Activated naive CD8-positive, alpha-beta T cell (primary cell): ENCODE results near the gene OCA2.

Experiments used
- H3K27ac Mint-ChIP-seq: one replicate; pipeline ENCODE4 v1.8.0; 2021; ENCODE audit warnings: mixed read lengths
- H3K27me3 Mint-ChIP-seq: one replicate; pipeline ENCODE4 v1.8.0; 2021; ENCODE audit warnings: mixed read lengths
- H3K36me3 Mint-ChIP-seq: one replicate; pipeline ENCODE4 v1.8.0; 2021; ENCODE audit warnings: mixed read lengths
- H3K4me1 Mint-ChIP-seq: one replicate; pipeline ENCODE4 v1.8.0; 2021; ENCODE audit warnings: low read depth, mixed read lengths
- H3K4me3 Mint-ChIP-seq: one replicate; pipeline ENCODE4 v1.8.0; 2021; ENCODE audit warnings: mild to moderate bottlenecking, mixed read lengths
- H3K9me3 Mint-ChIP-seq: one replicate; pipeline ENCODE4 v1.8.0; 2021; ENCODE audit warnings: low read depth, mixed read lengths

OCA2 gene

DNA sequence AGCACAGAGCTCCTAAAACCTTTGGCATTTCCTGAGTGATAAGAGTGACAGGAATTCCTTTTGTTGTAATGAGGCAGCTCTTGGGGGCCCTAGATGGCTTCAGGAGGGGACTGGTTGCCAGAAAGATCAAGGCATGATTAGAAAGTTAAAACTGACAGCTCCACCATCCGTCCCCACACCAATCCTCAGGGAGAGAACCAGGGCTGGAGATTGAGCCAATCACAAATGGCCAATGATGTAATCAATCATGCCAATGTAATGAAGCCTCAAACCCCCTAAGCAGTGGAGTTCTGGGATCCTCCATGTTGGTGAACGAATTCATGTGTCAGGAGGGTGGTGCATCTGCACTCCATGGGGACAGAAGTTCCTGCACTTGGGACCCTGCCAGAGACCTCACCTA, 265.1 kb downstream of the OCA2 start:
- Mint-ChIP-seq H3K9me3 (no peaks in the 10 kb centered on the region), H3K27me3 (peaks cover 16% of the 10 kb centered on the region), H3K4me3 (no peak overlapping the region), H3K27ac (no peak overlapping the region), H3K36me3 (no peaks in the 10 kb centered on the region), H3K4me1 (no peaks in the 10 kb centered on the region)

DNA sequence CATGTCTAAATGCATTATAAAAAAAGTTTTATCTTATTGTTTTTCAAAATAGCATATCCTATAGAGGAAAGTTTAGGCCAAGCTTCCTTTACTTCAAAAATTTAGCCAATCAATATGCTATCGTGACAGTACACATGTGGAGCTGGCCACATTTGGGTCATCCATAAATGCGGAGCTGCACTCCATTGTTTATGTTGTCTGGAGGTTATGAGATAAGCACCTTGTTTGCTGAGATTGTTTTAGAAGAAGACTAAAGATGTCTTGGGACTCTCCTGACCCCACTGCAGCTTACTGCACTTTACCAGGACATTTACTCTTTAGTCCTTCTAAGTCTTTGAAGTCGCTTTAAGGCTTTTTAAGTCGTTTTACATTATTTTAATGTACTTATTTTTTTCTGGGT, 265.9 kb downstream of the OCA2 start:
- peaks cover 15% of the 10 kb centered on the region for H3K27me3 Mint-ChIP-seq
- no peaks in the 10 kb centered on the region for H3K4me1 Mint-ChIP-seq
- no peaks in the 10 kb centered on the region for H3K36me3 Mint-ChIP-seq
- no peak overlapping the region for H3K4me3 Mint-ChIP-seq
- no peak overlapping the region for H3K27ac Mint-ChIP-seq
- H3K9me3 Mint-ChIP-seq = no peaks in the 10 kb centered on the region

DNA sequence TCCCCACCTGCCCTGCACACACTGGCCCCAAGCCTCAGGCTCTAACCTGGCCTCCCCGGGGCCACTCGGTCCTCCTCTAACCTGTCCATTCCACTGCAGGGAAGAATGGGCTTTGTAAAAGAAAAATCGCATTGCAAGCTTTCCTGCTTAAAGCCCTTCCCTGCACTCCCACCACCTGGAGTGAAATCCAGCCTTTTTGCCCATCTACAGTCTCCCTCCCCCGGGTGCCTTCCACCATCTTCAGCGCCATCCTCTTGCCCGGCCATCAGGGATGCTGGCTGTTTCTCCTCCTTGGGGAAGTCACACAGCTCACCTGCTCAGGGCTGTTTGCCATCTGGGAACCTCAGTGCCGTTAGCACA, 266.9 kb downstream of the OCA2 start:
- no peak overlapping the region for H3K27ac Mint-ChIP-seq
- no peaks in the 10 kb centered on the region for H3K36me3 Mint-ChIP-seq
- H3K9me3 Mint-ChIP-seq = no peaks in the 10 kb centered on the region
- peaks cover 10% of the 10 kb centered on the region for H3K27me3 Mint-ChIP-seq
- no peak overlapping the region for H3K4me3 Mint-ChIP-seq
- no peaks in the 10 kb centered on the region for H3K4me1 Mint-ChIP-seq

DNA sequence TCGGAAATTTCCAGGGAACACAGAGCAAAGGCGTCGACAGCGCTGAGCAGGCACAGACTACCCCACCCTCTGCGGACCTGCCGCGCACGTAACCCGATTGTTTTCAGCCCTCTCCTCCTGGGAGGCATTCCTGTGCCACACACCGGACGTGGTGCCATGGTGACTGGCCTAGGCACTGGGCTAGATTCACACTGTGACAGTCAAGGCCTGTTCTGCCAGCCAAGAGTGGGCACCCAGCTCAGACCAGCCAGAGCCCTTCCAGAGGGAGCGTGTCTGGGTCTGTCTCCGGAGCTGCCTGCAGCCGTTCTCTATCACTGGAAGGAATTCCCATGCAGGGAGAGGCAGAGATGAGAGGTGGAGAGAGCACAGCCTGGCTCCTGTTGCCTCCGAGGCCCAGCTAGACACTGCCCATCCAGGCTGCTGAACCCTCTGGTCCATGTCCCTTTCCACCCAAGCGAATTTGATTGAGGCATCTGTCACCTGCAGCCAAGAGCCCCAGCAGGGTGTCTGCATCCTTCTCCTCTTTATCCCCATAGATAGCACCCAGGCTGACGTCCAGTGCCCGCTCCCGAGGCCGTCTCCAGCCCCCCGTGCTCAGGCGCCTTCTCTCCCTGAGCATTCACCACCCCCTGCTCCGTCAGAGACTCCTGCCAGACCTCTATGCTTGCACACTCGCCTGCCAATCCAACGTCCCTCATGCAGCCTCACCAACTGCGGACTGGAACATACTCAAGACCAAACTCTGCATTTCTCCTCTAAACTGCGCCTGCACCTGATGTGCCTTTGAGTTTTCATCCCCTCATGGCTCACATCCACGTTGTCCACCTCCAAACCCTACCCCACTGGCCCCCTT, 267.5 kb downstream of the OCA2 start:
- H3K4me1 Mint-ChIP-seq = no peaks in the 10 kb centered on the region
- H3K9me3 Mint-ChIP-seq = no peaks in the 10 kb centered on the region
- H3K4me3 Mint-ChIP-seq = no peak overlapping the region
- H3K36me3 Mint-ChIP-seq = no peaks in the 10 kb centered on the region
- no peak overlapping the region for H3K27ac Mint-ChIP-seq
- peaks cover 6% of the 10 kb centered on the region for H3K27me3 Mint-ChIP-seq

DNA sequence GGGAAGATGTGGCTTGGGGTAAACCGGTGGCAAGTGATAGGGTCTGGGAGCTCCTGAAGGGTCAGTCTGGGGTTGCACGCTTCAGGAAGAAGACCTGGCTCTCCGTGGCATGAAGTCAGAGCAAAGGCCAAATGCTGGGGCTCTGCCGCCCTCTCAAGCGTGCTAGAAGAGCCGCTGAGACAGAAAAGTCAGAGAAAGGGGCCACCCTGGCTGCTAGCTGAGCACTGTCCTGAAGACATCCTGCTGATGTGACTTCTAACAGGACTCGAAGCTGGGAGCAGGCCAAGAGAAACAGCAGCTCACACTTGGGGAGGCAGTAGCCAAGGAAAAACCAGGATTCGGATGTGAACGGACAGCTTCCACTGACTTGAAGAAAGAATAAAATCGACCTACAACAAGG, 270.4 kb downstream of the OCA2 start:
- Mint-ChIP-seq H3K9me3 (no peaks in the 10 kb centered on the region), H3K4me1 (no peaks in the 10 kb centered on the region), H3K36me3 (no peaks in the 10 kb centered on the region), H3K4me3 (no peak overlapping the region), H3K27ac (no peak overlapping the region), H3K27me3 (no peaks in the 10 kb centered on the region)

DNA sequence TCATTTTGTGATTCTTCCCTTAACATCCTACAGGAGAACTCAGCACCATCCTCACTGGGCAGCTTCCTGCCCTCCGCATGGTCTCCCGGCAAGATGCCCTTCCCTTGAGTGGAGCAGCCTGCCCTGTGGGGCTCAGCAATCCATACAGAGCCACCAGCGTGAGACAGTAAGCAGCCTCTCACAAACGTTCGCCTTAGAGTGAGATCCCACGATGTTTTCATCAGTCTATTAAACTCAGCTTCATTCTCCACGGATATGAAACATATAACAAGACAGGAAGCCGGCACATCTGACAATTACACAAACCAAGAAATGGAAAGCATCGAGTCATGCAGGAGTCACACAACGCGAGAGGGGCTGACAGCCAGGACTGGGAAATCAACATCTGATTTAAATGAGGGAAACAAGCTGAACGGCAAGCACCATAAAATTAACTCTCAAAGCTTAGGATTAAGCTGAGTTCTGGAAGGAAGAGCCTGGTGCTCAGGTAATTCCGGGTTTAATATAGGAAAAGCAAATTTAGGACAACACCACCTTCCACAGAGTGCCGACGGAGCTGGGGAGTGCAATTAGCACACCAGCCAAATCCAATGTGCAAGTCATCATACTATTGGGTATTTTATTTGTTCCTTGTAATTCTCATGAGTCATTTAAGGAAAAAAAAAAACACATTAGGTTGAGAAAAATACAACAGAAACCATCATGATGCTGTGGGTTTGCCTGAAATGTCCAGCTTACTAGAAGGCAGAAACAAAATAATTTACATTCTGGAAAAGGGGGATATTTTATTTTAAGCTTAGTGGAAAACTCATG, 272.0 kb downstream of the OCA2 start:
- Mint-ChIP-seq H3K36me3 (no peaks in the 10 kb centered on the region), H3K27me3 (no peaks in the 10 kb centered on the region), H3K4me1 (no peaks in the 10 kb centered on the region)

DNA sequence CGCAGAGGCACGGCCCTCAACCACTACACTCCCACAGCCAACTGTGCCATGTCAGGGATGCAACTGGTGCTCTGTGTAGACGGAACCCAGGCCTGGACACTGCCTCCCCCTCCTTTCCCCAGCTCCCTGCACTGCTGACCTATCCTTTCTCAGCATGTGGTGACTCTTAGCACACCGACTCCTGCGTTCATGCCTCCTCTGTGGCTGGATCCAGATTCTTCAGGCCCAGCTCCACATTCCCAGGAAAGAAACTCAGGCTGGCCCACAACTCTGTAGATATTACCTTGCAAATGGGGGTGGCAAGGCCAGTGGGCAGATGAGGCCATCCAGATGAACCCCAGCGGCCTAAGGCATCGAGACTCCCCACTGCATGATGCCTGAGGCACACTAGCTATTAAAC, 272.7 kb downstream of the OCA2 start:
- Mint-ChIP-seq H3K4me1 (no peaks in the 10 kb centered on the region), H3K36me3 (no peaks in the 10 kb centered on the region), H3K9me3 (no peaks in the 10 kb centered on the region), H3K4me3 (no peak overlapping the region), H3K27me3 (no peaks in the 10 kb centered on the region), H3K27ac (no peak overlapping the region)

More for the DNA sequence above, 272.0 kb downstream of the OCA2 start:
- Mint-ChIP-seq H3K9me3 (no peaks in the 10 kb centered on the region), H3K27ac (no peak overlapping the region), H3K4me3 (no peak overlapping the region)

DNA sequence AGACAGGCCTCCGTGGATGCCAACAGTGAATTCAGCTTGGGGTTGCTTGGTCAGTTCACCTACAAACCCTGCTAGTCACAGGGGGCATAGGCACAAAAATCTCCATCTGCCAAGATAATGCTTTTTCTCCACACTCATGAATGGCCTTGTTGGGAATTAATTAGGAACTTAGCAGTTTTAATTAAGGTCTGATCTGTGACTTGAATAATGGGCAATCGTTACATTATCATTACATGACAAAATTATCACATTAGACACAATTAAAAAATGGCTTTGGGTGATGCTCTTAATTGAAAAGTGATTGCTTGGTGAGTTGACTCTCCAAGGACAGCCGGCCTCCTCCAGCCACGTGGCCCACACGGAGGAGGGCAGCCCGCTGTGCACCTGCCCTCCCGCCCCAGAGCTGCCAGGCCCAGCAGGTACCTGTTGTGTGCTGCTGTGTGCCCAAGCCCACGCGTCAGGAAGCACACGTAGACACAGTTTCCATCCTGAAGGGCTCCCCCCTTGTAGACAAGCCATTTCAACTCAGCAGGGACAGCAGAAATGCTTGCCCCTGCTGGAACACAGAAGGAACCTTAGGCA, 274.2 kb downstream of the OCA2 start:
- H3K27ac Mint-ChIP-seq = no peak overlapping the region
- H3K27me3 Mint-ChIP-seq = no peaks in the 10 kb centered on the region
- H3K4me1 Mint-ChIP-seq = no peaks in the 10 kb centered on the region
- no peak overlapping the region for H3K4me3 Mint-ChIP-seq
- no peaks in the 10 kb centered on the region for H3K9me3 Mint-ChIP-seq
- H3K36me3 Mint-ChIP-seq = no peaks in the 10 kb centered on the region

DNA sequence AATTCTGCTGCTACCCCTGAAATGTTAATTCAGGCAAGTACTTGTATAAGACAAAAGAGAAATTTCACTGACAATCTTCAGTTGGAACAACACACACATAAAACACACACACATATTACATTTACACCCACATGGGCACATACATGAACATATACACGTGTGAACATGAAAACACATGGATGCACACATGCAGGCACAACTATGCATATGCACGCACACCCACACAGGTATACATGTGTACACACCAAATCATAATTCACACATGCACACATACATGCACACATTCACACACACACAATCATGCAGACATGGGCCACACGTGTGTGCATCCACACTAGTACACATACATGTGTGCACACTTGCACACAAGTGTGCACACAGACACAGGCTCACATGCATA, 277.8 kb downstream of the OCA2 start:
- H3K36me3 Mint-ChIP-seq = no peaks in the 10 kb centered on the region

DNA sequence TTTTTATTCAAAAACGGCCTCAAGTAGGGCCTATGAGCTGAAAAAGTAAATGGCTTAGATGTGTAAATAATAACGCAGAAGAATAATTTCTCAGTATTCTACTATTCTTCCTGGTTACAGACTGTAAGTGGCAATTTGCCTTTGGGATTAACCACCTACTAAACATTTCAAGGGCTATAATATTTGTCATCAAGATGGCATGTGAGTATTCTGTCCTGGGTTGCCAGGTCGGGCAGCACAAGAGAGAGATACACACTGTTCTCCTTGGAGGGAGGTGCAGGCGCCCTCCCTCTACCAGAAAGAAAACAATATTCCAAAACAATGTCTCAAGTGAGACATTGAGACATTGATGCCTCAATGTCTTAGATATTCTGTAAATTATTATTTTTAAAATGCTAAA, 278.4 kb downstream of the OCA2 start:
- Mint-ChIP-seq H3K27ac (no peak overlapping the region), H3K4me1 (no peaks in the 10 kb centered on the region), H3K4me3 (no peak overlapping the region), H3K36me3 (no peaks in the 10 kb centered on the region), H3K27me3 (no peaks in the 10 kb centered on the region), H3K9me3 (peaks cover 11% of the 10 kb centered on the region)

More for the DNA sequence above, 277.8 kb downstream of the OCA2 start:
- Mint-ChIP-seq H3K27ac (no peak overlapping the region), H3K9me3 (peaks cover 11% of the 10 kb centered on the region), H3K4me3 (no peak overlapping the region), H3K4me1 (no peaks in the 10 kb centered on the region), H3K27me3 (no peaks in the 10 kb centered on the region)

DNA sequence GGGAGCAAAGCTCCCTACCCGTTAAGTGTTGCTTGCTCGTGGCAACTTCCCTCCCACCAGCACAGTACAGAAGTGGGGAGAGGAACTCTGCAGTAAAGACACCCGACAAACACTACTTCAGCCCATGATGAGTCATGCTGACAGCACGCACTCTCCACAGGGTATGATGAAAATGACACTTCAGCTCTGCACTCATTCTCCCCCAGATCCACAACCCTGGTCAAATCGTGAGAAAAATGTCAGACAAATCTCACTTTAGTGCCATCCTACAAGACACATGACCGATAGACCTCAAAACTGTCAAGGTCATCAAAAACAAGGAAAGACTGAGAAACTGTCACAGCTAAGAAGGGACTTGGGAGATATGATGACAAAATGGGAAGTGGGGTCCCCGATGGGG, 278.9 kb downstream of the OCA2 start:
- Mint-ChIP-seq H3K4me1 (no peaks in the 10 kb centered on the region), H3K4me3 (no peak overlapping the region), H3K36me3 (no peaks in the 10 kb centered on the region), H3K27me3 (no peaks in the 10 kb centered on the region), H3K27ac (no peak overlapping the region), H3K9me3 (peaks cover 11% of the 10 kb centered on the region)

DNA sequence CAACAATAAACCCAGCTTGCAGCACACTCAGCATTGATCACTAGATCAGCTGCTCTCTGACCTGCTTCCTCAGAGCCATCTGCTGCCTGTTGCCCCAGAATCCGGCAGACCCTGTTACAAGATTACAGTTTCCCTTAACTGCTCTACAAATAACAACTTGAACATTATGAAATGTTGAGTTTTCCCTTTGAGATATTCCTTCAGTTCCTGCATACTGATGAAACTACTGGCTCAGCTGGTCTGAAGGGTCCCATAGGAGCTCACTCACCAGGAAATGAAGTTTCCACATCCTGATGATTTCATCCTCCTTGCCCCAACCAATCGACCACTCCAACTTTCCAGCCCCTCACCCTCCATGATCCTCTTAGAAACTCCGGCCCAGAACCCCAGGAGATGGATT, 281.9 kb downstream of the OCA2 start:
- no peaks in the 10 kb centered on the region for H3K4me1 Mint-ChIP-seq
- H3K4me3 Mint-ChIP-seq = no peak overlapping the region
- no peaks in the 10 kb centered on the region for H3K36me3 Mint-ChIP-seq
- peaks cover 11% of the 10 kb centered on the region for H3K9me3 Mint-ChIP-seq
- no peaks in the 10 kb centered on the region for H3K27me3 Mint-ChIP-seq
- no peak overlapping the region for H3K27ac Mint-ChIP-seq

DNA sequence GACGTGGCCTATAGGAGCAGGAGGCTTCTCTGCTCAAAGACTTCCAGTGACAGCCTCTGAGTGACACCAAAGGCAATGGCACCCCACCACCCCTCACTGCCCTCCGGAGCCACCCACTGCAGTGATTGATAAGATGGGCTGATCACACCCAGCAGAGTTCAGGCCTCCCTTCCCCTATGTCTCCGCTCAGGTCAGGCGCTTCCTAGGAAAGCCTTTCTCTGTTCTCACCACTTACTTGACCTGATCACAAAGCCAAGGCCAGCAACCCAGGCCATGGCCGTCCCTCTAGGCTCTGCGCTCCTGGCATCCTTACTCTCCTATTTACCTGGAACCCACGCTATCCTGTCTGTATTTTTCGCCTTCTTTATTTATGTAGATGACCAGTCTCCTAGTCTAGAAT, 282.3 kb downstream of the OCA2 start:
- no peak overlapping the region for H3K27ac Mint-ChIP-seq
- H3K4me3 Mint-ChIP-seq = no peak overlapping the region
- no peaks in the 10 kb centered on the region for H3K4me1 Mint-ChIP-seq
- H3K9me3 Mint-ChIP-seq = peaks cover 11% of the 10 kb centered on the region
- H3K27me3 Mint-ChIP-seq = no peaks in the 10 kb centered on the region
- no peaks in the 10 kb centered on the region for H3K36me3 Mint-ChIP-seq

DNA sequence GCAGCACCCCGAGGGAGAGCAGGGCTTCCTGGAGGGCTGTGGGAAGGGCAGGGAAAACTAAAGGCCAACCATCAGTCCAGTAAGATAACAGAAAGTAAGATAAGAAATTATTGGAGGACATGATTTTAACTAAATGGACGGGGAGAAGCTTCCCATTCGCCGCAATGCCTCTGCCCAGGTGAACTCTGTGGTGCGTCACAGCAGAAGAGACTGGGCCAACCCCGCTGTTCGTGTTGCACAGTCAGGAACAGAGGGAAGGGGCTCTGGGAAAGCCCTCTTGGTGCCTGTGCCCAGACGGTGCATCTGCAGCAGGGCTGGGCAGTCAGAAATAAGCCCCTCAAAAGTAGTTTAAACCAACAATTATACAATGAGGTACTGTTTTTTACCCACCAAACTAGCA, 284.1 kb downstream of the OCA2 start:
- H3K27ac Mint-ChIP-seq = no peak overlapping the region
- H3K36me3 Mint-ChIP-seq = no peaks in the 10 kb centered on the region
- H3K27me3 Mint-ChIP-seq = no peaks in the 10 kb centered on the region
- H3K4me3 Mint-ChIP-seq = no peak overlapping the region
- H3K9me3 Mint-ChIP-seq = peaks cover 11% of the 10 kb centered on the region
- H3K4me1 Mint-ChIP-seq = no peaks in the 10 kb centered on the region

DNA sequence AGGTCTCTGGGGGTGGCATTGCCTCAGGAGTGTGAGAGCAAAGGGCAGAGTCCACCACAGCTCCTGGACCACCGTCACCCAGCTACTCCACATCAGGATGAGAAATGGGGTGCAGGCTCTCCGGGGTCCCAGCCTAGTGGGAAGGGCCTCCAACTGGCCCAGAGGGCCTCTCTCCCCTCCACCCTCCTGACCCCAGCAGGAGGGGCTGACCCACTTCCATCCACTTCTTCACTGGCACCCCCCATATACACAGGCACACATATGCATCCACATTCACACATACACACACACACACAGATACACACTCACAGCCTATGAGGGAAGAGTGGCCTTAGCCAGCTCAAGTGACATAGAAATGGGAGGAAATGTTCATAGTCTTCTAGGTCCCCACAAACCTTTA, 286.0 kb downstream of the OCA2 start:
- Mint-ChIP-seq H3K27me3 (no peaks in the 10 kb centered on the region), H3K4me1 (no peaks in the 10 kb centered on the region), H3K9me3 (peaks cover 11% of the 10 kb centered on the region), H3K4me3 (no peak overlapping the region), H3K27ac (no peak overlapping the region), H3K36me3 (no peaks in the 10 kb centered on the region)
